Aorta (tissue), 5 donors: ENCODE data around the gene MST1. TPM values are rescaled to one million over a fixed set of nuclear protein-coding genes. Genes with fewer than 3 reads are reported as not detected.
"Not testable (repeated sequence)": the region's sequence is repeated elsewhere in the genome, so short reads cannot be mapped to it uniquely, and the experiment has no call there.

Source experiments
- ATAC-seq: fragments of 200-7000 bp; cut with Tn5 transposase; one replicate; pipeline ENCODE4 v1.9.1; 2022; ENCODE audit warnings: moderate library complexity; ENCODE audit not compliant: low FRiP score
- DNase-seq, 2 donors: peaks; one replicate each; pipeline ENCODE4 v3.0.0-alpha.2; 2020
- H3K27ac ChIP-seq, 2 donors: one replicate each; pipeline ENCODE4 v1.5.1; 2013; ENCODE audit warnings: low read length in 2 of 2, mild to moderate bottlenecking in 2 of 2, moderate library complexity in 2 of 2, control low read depth in 1 of 2, inconsistent platforms in 1 of 2, low read depth in 1 of 2
- H3K27me3 ChIP-seq, 2 donors: one replicate each; pipeline ENCODE4 v1.6.1; 2013; ENCODE audit warnings: control low read depth in 1 of 2, low read length in 1 of 2, mild to moderate bottlenecking in 1 of 2, moderate library complexity in 1 of 2; ENCODE audit not compliant: insufficient read depth in 2 of 2, control insufficient read depth in 1 of 2
- H3K36me3 ChIP-seq, 2 donors: one replicate each; pipeline ENCODE4 v1.6.1; 2013; ENCODE audit warnings: control low read depth in 1 of 2, low read length in 1 of 2, mild to moderate bottlenecking in 1 of 2; ENCODE audit not compliant: insufficient read depth in 2 of 2, control insufficient read depth in 1 of 2
- H3K4me1 ChIP-seq, 2 donors: one replicate each; pipeline ENCODE4 v1.6.1; 2013; ENCODE audit warnings: low read length in 2 of 2, control low read depth in 1 of 2, mild to moderate bottlenecking in 1 of 2, moderate library complexity in 1 of 2; ENCODE audit not compliant: insufficient read depth in 2 of 2, control insufficient read depth in 1 of 2
- H3K4me3 ChIP-seq, 2 donors: one replicate each; pipeline ENCODE4 v1.5.1; 2013; ENCODE audit warnings: low read length in 2 of 2, control low read depth in 1 of 2, mild to moderate bottlenecking in 1 of 2
- H3K9me3 ChIP-seq: one replicate; pipeline ENCODE4 v1.6.1; 2013; ENCODE audit warnings: mild to moderate bottlenecking, low read length; ENCODE audit not compliant: control insufficient read depth
- WGBS, 2 donors: extraction: QIAGEN DNeasy Blood & Tissue Kit; methylation state at CpG; one replicate each; pipeline ENCODE4 v1.1.7; 2013; 5-methylcytosine and 5-hydroxymethylcytosine counted together
- intact Hi-C, 2 donors: fragments of 100-400 bp; cut with DNase I; formaldehyde crosslinking; loops; one replicate each; pipeline versions ENCODE4 v1.14.2 to v1.15.0; 2022
- polyA plus RNA-seq, 2 donors: library from polyadenylated mRNA; stranded (reverse); fragments of 200-250 nt; gene quantifications; one replicate each; pipeline ENCODE4 v1.2.3, GENCODE V29; 2013
- total RNA-seq, 2 donors: library from RNA; stranded (reverse); fragmentation: NEBNext Ultra II Directional; extraction: Animal tissue kit (Norgen Biotek cat#: 25700); gene quantifications; one replicate each; pipeline ENCODE4 v1.2.1, GENCODE V29; 2021
- donor health status: healthy with polysubstance abuse.
- donor health status: Bipolar disorder and iron deficiency.
- donor health status: DM: no; HTN: no; CAD: no.
- donor health status: DM: no; HTN: no; CAD: no.
- donor health status: DM: yes; HTN: yes; CAD: no.

The MST1 gene
- total and polyA plus RNA-seq, 4 donors: 4.5 to 64.7 (median 11.1) TPM

DNA sequence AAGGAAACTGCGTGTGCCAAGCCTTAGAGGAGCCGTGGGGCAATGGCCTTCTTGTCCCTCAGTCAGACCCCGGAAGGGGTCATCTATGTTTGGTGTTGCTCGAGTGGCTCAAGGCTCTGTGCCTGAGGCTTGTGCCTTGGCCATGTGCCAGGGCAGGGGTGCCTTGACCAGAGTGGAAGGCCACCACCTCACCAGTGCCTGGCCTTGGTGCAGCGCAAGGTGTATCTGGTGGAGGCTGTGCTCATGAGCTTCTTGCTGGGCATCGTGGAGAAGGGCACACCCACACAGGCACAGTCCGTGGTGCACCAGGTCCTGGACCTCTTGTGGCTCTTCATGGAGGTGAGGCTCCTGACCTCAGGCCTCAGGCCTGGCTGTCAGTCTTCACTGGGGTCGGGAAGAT is 10.7 kb upstream of the MST1 start:
- intact Hi-C loops: loop anchor here (5.0 to 10.0 kb wide), 2 partner anchors 135 to 137 kb away; no protein-coding TSS in a partner anchor
- WGBS, 2 donors: 78 to 81% methylated on average over 8 of the region's 8 CpGs
- H3K36me3 ChIP-seq: no peaks in the 10 kb centered on the region

DNA sequence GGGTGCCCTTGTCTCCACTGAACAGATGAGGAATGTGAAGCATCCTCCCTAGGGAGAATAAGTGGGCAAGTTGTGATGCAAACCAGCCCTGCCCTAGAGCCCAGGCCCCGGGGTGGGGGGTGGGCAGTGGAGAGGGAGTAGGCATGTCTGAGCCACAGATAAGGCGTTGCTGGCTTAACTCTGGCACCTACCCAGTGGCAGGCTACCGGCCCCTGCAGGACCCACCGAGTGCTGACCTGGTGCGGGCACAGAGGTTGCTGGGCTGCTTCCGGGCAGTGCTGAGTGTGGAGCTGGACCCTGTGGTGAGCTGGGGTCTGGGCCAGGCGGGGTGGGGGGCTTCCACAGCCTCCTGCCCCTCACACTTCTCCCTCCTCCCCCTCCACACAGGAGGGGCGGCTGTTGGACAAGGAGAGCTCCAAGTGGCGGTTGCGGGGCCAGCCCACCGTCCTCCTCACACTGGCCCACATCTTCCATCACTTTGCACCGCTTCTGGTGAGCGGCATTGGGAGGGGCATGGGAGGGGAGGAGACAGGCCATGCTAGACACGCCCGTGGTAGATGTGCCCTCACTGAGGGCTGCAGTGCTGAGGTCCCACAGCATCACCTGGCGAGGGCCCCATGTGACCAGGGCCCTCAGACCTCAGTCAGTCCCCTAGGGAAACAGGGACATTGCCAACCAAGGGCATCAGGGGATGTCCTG is 10.2 kb upstream of the MST1 start:
- H3K27ac ChIP-seq: no peak overlapping the region
- DNase-seq (no peak), ATAC-seq (no peak)
- H3K36me3 ChIP-seq: no peaks in the 10 kb centered on the region
- no peak overlapping the region for H3K4me3 ChIP-seq
- WGBS, 2 donors: 79% methylated on average over 16 of the region's 16 CpGs
- no peaks in the 10 kb centered on the region for H3K27me3 ChIP-seq
- intact Hi-C loops: no loop called here
- H3K9me3 ChIP-seq: no peaks in the 10 kb centered on the region
- H3K4me1 ChIP-seq: no peaks in the 10 kb centered on the region

More for the DNA sequence above, 10.7 kb upstream of the MST1 start:
- H3K9me3 ChIP-seq: no peaks in the 10 kb centered on the region
- no peaks in the 10 kb centered on the region for H3K4me1 ChIP-seq
- ATAC-seq: no peak
- H3K4me3 ChIP-seq: no peak overlapping the region
- H3K27ac ChIP-seq: no peak overlapping the region
- no peaks in the 10 kb centered on the region for H3K27me3 ChIP-seq
- DNase-seq: no peak

DNA sequence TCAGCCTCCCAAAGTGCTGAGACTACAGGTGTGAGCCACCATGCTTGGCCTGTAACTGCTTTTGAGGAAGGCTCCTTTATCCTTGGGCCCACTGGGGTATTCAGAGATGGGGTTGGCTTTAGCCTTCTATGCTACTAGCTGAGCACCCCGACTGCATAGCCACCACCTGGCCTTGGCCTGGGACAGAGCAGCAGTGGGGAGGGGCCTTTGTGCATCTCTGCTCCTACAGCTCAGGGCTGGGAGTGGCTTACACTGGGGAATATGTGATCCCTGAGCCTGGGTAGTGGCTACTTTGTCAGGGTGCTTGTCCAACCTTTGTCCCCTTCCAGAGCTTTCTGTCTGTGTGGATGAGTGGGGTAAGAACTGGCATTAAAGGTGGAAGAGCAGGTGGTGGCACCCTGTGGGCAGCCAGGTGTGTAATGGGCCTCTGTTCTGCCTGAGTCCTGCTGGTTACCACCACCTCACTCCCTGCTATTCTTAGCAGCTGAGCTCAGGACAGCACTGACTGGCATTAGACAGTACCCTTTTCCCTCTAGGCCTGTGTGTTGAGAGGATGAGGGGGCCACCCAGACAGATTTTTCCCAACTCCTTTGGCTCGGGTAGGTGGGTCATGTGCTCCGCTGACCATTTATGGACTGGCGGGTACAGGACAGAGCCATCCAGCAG is 6.2 kb upstream of the MST1 start:
- 82 to 88% methylated on average over 3 to 4 of the region's 4 CpGs for WGBS, 2 donors
- DNase-seq, H3K27ac ChIP-seq, H3K9me3 ChIP-seq, H3K4me1 ChIP-seq, H3K36me3 ChIP-seq, H3K27me3 ChIP-seq, ATAC-seq, intact Hi-C loops, H3K4me3 ChIP-seq: not testable (repeated sequence)

DNA sequence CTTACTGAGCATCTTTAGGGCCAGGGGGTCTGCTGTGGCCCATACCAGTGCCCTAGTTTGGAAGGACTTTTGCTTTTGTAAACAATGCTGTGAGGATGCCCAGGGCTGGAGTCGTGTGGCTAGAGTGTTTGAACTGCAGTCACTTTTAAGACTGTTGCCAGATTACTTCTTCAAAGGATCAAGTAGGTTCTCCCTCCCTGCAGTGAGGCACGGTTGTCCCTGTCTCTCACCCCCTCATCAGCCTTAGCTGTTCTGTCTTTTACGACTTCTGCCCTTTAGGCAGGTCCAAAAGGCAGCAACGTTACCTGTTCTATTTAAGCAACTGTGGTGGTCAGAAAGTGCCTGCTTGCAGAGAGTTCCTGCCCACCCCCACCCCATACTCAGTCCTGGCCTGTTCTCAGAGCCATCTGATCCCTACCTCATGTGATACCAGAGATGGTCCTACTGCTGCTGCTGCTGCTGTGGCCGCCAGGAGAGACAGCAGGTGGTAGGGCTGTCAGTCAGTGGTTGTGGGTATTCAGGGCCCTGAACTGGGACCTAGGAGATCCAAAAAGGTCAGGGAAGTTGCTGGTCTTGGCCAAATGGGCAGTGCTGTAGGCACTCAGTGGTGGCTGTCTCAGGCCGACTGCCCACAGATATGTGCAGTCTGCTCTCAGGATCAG is 5.3 kb upstream of the MST1 start:
- DNase-seq, H3K9me3 ChIP-seq, intact Hi-C loops, H3K27me3 ChIP-seq, ATAC-seq, H3K36me3 ChIP-seq, H3K4me3 ChIP-seq, H3K27ac ChIP-seq, H3K4me1 ChIP-seq: not testable (repeated sequence)
- 51 to 59% methylated on average over 6 of the region's 6 CpGs for WGBS, 2 donors

DNA sequence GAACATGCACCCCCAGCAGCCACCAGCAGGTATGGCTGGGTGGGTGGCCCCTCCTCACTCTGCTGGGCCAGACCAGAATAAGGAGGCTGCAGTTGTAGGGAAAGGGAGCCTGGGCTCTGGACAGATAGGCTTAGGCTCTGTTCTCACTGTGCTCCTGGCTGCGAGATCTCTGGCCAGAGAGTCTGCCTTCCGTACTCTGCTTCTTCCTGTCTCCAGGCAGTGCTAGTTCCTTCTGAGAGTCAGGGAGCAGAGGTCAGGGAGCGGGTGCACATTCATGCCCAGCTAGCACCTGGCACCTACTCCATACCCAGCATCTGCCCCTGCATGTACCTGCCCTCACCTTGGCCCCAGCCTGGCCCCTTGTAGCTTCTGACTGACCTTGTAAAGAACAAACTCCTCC is 2.2 kb upstream of the MST1 start:
- WGBS, 2 donors: 87 to 95% methylated on average over 3 of the region's 3 CpGs
- DNase-seq, H3K27ac ChIP-seq, H3K4me3 ChIP-seq, intact Hi-C loops, H3K9me3 ChIP-seq, H3K36me3 ChIP-seq, H3K4me1 ChIP-seq, H3K27me3 ChIP-seq, ATAC-seq: not testable (repeated sequence)

DNA sequence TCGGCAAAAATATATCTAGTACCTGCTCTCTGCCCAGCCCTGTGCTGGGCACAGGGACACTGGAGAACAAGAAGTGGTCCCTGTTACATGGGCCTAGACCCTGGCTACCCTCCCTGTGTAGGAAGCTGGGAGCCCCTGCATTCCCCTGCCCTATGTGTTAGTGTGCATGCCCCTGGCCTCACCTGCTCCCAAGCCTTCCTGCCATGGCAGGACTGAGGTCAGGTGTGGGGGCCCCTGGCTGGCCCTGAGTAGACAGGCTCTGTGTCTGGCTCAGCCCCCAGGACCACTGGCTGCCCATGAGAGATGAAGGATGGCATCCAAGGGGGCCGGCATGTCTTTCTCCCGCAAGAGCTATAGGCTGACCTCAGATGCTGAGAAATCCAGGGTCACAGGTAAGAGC is 1.6 kb upstream of the MST1 start:
- H3K4me1 ChIP-seq, ATAC-seq, intact Hi-C loops, H3K27ac ChIP-seq, H3K27me3 ChIP-seq, DNase-seq, H3K36me3 ChIP-seq, H3K9me3 ChIP-seq, H3K4me3 ChIP-seq: not testable (repeated sequence)
- 85 to 90% methylated on average over 3 of the region's 3 CpGs for WGBS, 2 donors

DNA sequence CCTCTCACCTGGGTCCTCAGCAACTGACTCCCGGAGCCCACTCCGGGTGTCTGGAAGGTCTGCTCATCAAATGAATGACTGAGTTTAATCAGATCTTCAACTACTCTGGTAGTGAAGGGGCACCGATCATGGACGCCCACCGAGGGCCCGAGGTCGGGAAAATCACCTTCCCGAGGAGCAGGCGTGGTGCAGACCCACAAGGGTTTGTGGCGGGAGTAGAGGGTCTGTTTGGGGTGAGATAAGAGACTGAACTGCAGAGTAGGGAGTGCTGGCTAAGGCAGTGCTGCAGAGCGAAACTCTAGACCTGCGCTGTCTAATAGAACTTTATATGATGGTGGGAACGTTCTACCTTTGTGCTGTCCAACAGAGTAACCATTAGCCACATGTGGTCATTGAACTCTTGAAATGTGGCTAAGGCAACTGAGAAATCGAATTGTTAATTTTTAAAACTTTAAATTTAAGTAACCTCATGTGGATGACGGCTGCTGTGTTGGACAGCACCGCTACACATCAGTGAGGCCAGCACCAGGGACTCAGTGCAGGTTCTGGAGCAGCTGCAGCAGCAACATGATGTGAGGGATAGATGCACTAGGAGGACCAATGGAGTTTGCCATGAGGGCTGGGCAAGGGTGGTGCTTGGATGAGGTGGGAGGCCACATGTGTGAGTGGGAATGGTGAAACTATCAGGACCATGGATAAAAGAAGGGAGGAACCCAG is 792 bp upstream of the MST1 start:
- H3K9me3 ChIP-seq, intact Hi-C loops, H3K27ac ChIP-seq, ATAC-seq, H3K36me3 ChIP-seq, H3K4me1 ChIP-seq, DNase-seq, H3K27me3 ChIP-seq: not testable (repeated sequence)
- H3K4me3 ChIP-seq: peak overlapping the region; percentile 42 to 84
- WGBS, 2 donors: 6 to 8% methylated on average over 16 of the region's 16 CpGs

DNA sequence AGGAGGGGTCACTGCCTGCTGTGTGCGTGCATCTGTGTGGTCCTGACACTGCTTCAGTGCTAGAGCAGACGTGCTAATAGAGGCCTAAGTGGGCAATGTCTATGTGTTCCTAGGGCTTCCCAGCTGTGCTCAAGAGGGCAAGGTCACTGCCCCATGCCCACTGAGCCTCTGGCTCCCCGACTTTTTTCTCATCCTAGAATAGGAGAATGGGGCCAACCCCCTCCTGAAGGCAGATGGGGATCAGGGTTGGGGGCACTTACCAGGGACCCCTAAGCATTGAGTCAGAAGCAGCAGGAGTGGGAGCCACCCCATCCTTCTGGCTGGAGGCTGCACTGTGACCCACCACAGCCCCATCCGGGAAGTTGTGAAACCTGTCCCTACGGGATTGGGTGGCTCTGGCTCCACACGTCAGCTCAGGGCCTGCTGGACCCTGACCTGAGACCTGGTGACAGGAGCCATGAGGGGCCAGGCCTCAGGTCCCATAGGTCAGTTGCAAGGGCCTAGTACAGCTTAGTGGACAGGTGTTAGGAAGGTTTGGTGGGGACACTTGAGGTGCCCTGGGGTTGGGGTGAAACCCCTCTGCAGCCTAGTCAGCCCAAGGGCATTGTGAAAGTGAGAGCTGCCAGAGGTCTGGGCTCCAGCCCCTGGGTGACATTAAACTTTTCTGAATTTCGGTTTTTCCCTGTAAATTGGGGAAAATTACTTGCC is 782 bp downstream of the MST1 start:
- intact Hi-C loops, ATAC-seq, H3K27me3 ChIP-seq: not testable (repeated sequence)

More for the DNA sequence above, 782 bp downstream of the MST1 start:
- H3K27ac ChIP-seq, DNase-seq, H3K9me3 ChIP-seq, H3K4me3 ChIP-seq, H3K4me1 ChIP-seq, H3K36me3 ChIP-seq: not testable (repeated sequence)
- 58 to 79% methylated on average over 7 of the region's 7 CpGs for WGBS, 2 donors
